Ammon's horn (tissue), 1 donor: ENCODE results near the gene TEX35.
"Not testable (repeated sequence)": the region's sequence is repeated elsewhere in the genome, so short reads cannot be mapped to it uniquely, and the experiment has no call there.

ENCODE experiments used
- DNase-seq: peaks from one replicate; pipeline ENCODE4 v3.0.0-alpha.2; 2016; ENCODE audit warnings: low spot score

The TEX35 gene

DNA sequence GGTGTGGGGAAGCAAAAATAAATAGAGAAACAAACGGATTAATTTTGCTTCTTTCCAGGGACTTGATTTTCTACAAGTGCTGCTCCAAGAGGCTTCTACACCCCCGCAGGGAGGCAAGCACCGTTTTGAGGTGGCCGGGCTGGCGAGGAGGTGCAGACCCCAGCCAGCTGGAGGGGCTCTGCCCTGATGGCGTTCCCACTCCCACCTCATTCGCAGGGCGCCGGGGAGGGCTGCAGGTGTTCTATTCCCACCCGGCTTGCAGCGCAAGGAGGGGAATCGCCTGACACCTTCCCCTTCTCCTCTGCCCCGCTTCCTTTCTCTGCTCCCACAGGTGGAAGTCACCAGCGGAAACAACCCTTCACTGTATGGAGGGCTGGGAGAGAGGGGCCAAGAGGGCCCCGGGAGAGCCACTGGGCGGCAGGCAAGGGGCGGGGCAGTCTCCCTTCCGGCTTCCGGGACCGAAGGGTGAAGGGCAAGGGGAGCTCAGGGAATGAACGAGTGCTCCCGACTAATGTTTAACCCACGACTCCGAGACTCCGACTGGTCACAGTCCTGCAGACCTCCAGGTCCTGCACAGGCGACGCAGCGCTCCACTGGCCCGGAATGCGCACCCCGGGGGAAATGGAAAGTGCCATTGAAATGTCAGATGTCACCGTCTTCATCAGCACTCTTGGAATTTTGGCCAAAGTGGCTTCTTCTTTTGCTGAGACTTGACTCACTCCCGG lies 29.1 kb downstream of the TEX35 start:
- DNase-seq, result peak; percentile 43

DNA sequence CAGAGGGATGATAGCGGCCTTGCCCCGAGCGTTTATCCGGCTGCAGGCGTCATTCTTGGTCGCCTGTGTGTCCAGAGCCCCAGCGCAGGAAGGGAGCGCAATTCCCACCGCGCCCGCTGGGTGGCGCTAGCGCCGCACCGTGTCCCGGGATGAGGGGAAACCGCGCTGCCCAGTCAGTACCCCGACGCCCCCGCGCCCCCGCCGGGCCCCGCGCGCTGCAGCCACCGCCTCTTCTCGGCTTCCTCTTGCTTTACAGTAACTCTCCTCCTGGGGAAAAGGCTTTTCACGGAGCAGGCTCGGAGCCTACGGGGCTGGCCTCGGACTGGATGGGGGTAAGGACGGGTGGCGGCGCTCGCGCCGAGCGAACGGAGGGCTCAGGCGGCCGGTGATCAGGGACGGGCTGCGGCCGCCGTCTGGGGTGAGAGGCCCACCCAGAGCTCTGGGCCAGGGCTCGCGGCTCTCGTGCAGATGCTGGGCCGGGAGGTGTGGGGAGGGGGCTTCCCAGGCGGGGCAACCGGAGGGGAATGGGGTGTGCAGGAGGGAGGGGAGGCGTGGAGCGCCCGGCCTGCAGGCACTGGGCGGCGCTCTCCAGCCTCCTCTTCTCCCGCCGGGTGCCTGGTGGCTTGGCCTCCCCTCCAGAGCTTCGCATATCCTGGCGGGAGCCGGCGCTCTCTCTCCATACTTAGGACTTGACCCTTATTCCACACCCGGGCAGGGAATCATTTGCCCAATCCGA lies 29.8 kb downstream of the TEX35 start:
- DNase-seq, result peak; percentile 79

- no peak for DNase-seq
Measured at GRCh38 chr1:178543290-178543607, 30.3 kb downstream of the TEX35 start.

DNA sequence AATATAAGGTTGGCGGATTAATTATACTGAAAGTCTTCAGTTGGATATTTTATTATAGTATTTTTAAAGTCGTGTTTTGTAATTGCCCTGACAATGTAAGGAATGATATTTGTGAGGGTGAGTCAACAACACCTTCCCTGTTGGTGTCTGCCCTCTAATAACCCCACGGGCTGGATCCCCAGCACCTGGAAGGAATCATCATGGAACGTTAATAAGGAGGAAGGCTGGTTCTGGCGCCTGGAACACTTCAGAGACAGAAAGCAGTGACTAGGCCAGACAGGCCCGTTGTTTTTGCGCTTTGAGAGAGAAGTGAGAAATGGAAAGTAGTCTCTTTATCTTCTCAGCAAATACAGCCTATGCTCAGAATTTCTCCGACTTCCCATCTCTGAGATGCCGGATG lies 31.6 kb downstream of the TEX35 start:
- no peak for DNase-seq

DNA sequence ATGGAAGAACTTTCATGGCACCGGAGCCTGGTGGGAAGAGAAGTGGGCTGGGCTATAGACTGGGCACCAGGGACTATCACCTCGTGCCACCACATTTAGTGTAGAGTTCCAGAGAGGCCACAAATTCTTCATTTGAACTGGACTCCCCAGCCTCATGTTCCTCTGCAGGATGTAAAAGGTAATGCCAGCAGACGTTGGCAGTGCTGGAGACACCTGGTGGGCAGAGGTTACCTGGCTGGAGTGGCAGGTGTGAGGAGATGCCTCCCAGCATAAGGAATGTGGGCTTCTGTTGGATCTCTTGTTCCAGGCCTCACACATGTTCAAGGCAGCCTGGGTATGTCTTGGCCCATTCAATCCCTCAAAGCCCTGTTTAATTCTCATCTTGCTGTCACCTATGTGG lies 35.2 kb downstream of the TEX35 start:
- DNase-seq, result no peak

GRCh38 chr1:178551307-178551706 lies 38.4 kb downstream of the TEX35 start:
- no peak for DNase-seq

- DNase-seq, result no peak
Measured at GRCh38 chr1:178551940-178552339, 39.0 kb downstream of the TEX35 start.

DNA sequence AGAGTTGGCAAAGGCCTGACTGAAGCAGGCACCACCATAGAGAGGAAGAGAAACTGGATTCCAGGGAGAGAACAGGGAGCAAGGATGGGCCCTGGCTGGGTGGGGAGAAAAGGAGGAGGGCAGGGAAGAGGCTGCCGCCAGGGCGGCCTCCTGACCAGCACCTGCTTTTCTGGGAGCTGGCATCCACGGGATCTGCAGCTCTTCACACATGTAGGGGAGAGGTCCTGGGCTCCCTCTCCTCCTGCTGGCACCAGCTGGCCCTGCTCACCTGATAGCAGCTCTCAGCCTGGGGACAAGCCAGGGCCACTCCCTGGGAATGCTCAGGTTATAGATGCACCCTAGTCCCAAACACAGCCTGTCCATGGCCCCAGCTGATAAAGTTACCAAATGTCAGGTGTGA lies 39.9 kb downstream of the TEX35 start:
- DNase-seq, result no peak

- not testable (repeated sequence) for DNase-seq
Measured at GRCh38 chr1:178554351-178554750, 41.4 kb downstream of the TEX35 start.

DNA sequence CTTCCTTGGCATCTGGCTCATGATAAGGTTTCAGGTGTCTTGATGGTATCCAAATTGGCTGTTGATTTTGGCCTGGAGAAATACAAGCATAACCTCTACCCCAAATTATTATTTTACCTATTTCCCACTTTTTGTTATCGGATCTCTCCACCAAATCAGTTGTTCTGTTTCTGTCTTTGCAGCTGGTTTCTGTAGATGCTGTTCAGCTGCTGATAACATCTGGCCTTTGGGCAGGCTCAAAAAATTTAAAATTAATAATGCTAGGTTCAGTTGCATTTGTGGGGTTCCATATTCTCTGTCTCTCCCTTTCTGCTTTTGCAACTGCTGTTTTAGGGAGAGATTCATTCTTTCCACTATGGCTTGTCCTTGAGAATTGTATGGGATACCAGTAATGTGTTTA lies 42.7 kb downstream of the TEX35 start:
- DNase-seq, result not testable (repeated sequence)

- DNase-seq, result not testable (repeated sequence)
Measured at GRCh38 chr1:178558816-178559215, 45.9 kb downstream of the TEX35 start.

GRCh38 chr1:178560871-178561376 lies 48.0 kb downstream of the TEX35 start:
- DNase-seq, result no peak

GRCh38 chr1:178563099-178563820 lies 50.4 kb downstream of the TEX35 start:
- no peak for DNase-seq

DNA sequence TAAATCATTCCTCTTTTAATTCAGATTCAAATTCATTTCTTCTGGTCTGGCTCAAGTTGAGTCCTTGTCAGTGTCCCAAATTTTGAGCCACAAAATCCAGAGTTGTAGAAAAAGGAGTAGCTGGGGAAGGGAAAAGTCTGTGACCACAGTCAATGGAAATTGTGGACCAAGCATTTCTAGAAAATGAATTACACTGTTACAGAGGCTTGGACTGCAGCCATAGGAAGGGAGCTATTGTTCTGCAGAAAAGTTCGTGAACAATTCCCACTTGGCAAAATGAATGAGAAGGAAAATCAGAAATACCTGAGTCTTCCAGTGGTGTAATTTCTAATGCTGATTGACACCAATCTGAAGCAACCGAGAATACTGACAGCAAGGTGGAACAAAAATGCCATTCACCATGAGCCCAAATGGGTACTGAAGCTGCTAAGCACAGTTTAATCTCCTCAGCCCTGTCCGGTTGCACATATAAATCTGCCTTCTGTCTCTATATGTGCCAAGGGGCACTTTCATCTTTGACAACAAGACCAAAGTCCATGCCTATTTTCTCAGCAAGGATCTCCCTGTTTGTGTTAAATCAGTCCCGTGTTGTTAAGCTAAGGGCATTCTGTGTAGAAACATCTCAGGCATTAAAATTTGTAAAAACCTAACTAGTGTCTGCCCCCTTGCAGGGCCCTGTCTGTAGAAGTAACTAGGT lies 51.3 kb downstream of the TEX35 start:
- DNase-seq, result no peak

- no peak for DNase-seq
Measured at GRCh38 chr1:178564783-178565180, 51.9 kb downstream of the TEX35 start.

GRCh38 chr1:178565586-178565985 lies 52.7 kb downstream of the TEX35 start:
- no peak for DNase-seq

DNA sequence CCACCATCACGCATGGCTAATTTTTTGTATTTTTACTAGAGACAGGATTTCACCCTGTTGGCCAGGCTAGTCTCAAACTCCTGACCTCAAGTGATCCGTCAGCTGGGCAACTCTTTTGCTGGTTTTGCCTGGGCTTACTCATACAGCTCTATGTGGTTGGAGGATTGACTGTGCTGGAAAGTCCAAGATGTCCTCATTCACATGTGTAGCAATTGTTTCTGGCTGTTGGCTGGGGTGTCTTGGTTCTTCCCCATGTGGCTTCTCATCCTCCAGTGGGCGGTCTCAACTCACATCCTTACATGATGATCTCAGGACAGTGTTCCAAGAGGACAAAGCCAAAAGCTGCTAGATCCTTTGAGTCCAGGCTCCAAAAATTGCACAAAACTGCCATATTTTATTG lies 53.3 kb downstream of the TEX35 start:
- DNase-seq, result no peak

DNA sequence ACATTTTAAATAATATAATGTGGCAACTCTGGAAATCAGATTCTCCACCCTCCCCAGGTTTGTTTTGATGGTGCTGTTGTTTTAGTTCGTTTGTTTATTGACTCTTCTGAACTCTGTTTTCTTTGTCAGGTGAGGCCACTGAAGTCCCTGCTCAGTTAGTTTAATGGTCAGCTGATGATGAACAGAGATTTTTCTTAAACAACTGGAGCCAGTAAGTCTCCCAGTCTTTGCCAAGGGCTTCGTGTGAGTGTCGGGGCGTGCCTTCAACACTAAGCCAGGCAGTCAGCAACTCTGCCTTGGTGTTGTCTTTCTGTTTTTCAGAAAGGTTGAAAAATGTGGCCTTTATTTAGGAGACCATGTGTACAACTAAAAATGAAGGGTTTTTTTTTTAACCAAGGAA lies 58.9 kb downstream of the TEX35 start:
- no peak for DNase-seq
